GM18508 (cell line): ENCODE data around the gene HIBCH.
A peak's percentile ranks its signal among the peaks of the same experiment; 100 is the strongest.
"Not testable (repeated sequence)": the region's sequence is repeated elsewhere in the genome, so short reads cannot be mapped to it uniquely, and the experiment has no call there.

Experiments
- ATAC-seq: cut with Tn5 transposase; IDR thresholded peaks from one replicate; pipeline ENCODE4 v1.9.1; 2021; ENCODE audit warnings: moderate number of reproducible peaks; ENCODE audit not compliant: insufficient read depth, unreplicated experiment

The HIBCH gene

DNA sequence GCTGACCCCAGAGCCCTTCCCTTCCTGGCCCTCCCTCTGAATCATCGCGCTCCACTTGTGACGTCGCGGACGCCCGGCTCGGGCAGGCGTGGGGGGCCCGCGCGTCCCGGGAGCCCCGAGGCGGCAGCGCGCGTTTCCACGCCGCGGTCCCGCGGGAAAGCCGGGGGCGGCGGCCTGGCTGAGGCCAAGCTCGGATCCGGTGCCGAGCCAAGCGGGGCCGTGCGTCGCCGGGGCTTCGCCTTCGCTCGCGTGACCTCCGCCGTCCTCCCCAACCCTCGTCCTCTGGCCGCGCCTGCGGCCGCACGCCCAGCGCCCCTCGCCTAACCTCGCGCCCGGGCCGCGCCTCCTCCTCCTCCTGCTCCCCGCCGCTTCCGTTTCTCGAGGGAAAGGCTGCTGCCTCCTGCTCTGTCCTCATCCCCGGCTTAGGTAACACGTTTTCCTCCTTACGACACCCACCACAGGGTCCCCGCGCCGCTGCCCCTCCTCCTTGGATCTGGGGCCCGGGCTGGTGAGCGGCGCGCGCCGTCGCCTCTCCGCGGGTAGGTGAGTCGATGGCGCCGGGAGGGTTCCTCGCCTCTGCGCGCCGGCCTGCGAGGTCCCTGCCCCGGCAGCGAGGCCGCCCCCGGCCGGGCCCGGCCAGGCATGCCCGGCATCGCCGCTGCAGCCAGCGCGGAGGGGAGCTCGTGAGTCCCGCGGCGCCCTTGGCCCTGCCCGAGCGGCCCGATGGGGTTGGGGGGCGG lies 24.1 kb upstream of the HIBCH start, which contains the start of gene INPP1:
TSS of gene INPP1 (plus strand) at position 54 of the 740 bp plus-strand sequence. CDS start 16,514 bp downstream, outside the sequence.
- peak; percentile 33 for ATAC-seq

DNA sequence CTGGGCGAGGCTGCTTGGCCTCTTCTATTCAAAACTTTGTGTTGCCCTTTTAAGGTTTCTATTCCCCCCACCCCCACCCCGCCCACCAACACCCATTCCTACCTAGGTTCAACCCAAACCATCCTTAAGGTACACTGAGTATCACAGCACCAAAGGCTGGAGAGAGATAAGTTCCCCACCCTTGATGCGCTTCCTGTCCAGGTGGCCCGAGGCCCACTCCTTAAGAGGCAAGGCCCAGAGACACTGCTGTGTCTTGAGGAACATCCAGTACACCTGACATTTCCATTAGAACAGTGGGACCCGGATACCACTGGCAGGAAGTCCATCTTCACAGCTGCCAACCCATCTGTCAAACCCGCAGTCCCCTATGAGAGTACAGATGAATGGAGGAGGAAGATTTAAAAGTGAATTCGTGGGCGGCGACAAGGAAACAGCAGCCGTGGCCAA lies 23.5 kb upstream of the HIBCH start:
- ATAC-seq: no peak

- no peak for ATAC-seq
Measured at GRCh38 chr2:190342611-190343010, 23.0 kb upstream of the HIBCH start.

- ATAC-seq: no peak
Measured at GRCh38 chr2:190340369-190340768, 20.7 kb upstream of the HIBCH start.

GRCh38 chr2:190339394-190339793 lies 19.8 kb upstream of the HIBCH start:
- no peak for ATAC-seq

DNA sequence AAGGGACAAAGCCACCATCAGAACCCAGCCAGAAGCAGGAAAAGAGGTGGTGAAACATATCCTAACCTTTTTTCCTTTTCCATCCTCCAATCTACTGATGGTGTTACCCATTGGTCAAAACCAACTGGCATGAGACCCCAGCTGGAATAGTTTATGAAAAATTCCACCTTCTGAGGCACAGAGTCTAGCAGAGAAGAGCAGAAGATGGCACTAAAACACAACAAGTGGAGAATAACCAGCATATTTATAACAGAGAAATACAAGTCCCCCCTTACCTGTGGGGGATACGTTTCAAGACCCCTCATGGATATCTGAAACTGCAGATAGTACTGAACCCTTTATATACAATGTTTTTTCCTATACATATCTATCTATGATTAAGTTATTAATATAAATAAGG lies 18.8 kb upstream of the HIBCH start:
- ATAC-seq: no peak

GRCh38 chr2:190336420-190336819 lies 16.8 kb upstream of the HIBCH start:
- ATAC-seq: no peak

- not testable (repeated sequence) for ATAC-seq
Measured at GRCh38 chr2:190335584-190335983, 16.0 kb upstream of the HIBCH start.

DNA sequence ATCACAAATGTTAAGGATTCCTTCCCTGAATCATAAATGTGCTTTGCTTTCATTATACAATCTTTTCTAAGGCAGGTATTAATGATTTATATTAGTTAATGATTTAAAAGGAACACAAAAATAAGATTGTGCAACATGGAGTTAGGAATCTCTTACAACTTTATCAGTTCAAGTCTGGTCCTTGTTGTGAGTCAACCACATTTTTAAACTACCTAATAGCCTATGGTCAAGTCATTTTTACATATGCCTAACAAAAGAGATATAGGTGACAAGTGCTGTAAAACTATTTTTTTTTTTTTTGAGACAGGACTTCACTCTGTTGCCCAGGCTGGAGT lies 15.6 kb upstream of the HIBCH start:
- no peak for ATAC-seq

DNA sequence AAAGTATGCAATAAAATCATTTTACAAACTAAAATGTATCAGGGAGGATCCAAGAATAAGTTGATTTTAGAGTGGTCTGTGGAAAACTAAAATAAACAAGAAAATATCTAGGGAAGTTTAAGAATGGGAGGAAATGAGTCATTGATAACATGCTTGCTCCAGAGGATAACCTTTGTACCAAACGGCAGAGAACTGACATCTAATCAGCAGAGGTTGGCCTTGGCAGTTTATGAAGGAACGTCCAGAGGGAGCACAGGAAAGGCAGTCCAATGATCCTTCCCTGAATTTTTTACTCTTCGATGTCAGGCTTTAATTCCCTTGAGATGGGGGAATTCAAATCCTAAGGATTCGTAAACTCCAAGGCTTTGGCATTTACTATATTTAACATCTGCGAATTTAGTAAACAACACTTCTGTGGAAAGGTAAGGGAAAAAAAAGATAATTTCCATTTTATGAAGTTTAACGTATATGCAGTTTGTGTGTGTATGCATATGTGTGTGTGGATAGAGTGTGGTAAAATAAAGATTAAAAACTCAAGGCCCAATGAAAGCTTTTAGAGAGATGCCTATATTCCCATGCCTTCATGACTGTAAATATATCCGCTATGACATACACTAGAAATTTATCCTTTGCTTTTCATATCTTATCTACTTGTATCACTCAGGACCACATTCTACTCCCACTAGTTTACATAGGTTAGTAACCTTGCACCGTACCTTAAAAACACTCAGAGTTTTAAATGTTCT lies 15.0 kb upstream of the HIBCH start:
- no peak for ATAC-seq

DNA sequence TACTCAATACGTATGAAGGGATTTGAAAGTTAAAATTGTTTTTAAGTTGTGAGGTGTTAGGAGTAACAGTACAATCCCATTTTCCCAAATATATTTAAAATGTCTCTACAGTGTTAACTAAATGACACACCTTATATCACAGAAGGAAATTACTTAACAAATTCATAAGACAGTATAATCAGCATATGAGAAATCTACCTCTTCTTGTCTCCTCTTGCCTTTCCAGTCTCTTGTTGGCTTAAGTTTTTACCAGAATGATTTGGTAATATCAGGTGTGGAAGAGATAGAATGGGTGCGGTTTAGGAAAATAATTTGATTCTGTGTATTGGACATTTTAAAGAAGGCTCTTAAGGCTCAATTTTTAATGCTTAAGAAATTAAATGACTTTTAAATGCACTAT lies 14.3 kb upstream of the HIBCH start:
- no peak for ATAC-seq

DNA sequence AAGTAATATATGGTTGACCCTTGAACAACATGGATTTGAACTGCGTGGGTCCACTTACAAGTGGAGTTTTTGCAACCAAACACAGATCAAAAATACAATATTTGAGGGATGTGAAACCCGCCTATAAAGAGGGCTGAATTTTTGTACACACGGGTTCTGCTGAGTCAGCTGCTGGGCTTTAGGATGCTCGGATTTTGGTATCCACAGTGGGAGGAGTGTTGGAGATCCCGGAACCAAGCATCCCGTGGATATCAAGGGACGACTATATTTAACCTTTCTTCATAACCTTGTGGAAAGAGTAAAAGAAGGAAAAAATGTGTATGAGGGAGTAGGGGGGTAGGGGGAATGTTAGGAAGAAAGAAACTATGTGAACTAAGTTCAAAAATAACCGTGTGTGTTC lies 13.8 kb upstream of the HIBCH start:
- ATAC-seq: no peak

- no peak for ATAC-seq
Measured at GRCh38 chr2:190328573-190329147, 9.0 kb upstream of the HIBCH start.

DNA sequence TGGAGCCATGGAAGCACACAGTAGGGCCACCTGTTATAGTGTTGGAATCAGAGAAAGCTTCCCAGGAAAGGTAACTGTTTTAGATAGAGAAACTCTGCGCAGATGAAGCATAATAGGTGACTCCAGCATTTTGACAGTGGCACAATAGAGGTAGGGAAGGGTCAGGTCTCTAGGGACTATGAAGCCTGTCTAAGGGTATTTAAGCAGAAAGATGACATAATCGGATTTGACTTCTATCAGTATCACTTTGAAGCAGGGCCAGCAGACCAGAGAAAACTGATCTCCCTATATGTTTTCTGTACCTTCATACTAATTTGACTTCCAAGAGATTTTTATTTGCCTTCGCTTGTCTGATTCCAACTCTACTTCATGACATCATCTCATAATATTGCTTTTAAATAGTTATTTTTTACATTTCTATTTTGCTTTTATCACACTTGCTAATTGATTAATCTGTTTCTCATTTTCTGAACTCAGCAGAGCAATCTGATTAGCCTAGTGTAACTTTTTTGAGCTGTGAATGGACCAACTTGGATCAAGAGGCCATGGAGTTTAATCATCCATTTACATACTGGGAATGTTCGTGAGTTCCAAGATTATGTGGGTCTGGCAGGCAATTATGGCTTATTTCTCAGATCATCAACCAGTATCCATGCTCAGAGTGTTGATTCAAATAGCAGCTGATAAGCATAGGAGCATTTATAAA lies 8.4 kb upstream of the HIBCH start:
- no peak for ATAC-seq

DNA sequence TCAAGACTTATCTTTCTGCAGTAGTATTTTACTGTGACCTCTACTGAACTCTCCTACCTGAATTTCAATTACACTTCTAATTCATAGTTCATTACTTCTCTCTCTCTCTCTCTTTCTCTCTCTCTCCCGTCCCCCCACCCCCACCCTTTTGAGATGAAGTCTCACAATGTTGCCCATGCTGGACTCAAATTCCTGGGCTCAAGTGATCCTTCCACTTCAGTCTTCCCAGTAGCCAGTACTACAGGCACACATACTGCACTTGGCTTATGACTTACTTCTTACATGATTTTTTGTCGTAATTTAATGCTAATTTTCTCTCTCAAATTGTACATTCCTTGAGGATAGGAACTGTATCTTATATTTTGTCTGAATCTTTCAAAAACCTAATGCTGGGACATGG lies 6.0 kb upstream of the HIBCH start:
- no peak for ATAC-seq

- no peak for ATAC-seq
Measured at GRCh38 chr2:190323406-190323805, 3.8 kb upstream of the HIBCH start.

DNA sequence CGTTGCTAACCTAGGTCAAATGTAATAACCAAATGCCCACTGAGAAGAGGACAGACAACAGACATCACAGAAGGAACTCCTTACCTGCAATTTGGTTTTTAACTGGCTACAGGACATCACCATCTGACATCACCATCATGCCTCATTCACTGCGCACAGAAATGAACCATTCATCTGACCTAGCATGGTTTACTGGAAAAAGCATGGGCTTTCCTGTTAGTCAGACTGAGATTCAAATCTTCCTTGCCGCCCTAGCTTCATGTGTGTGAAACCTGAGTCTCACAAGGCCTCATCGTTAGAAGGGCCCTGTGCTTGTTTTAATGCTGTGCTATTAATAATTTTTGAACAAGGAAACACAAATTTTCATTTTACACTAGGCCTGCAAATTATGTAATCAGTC lies 1.1 kb upstream of the HIBCH start:
- no peak for ATAC-seq

GRCh38 chr2:190318931-190319554 lies 583 bp downstream of the HIBCH start:
- peak; percentile 22 for ATAC-seq

GRCh38 chr2:190318514-190318913 lies 1.1 kb downstream of the HIBCH start:
- ATAC-seq: no peak

DNA sequence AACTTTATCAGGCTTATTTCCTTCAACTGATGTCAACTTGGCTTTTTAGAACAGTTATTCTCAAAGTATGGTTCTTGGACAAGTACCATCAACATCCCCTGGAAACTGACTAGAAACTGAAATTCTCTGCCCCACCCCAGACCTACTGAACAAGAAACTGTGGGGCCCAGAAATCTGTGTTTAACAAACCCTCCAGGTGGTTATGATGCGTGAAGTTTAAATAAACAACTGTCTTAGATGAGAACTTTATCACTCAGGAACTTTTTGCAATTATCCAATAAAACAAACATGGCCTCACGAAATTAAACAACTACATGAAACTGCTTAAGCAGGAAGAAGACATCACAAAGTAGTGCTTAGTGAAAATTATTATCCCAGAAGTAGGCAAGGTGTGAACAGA lies 4.4 kb downstream of the HIBCH start:
- no peak for ATAC-seq
